ENCODE data around the gene IL20RB.
"Not testable (repeated sequence)": the region's sequence is repeated elsewhere in the genome, so short reads cannot be mapped to it uniquely, and the experiment has no call there.

The IL20RB gene

GRCh38 chr3:136946978-136947377 lies 10.8 kb upstream of the IL20RB start:
- DNase-seq (ENCODE audit: low read depth) = no peak

DNA sequence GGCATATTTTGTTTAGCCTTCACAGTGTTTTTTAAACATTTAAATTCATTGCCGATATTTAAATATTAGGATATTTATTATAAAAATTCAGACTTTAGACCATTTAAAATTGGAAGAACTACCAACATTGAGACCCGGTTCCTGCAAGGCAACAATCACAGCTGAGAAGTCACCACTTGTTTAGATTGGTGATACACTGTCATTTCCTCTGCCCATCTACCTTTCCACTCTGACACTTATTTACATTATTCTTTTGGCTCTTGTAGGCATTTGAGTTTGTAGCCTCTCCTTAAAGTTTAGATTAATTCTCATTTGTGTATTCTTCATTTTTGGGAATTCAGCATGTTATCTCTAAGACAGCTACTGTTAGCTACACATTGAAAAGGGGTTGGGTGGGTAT lies 10.3 kb upstream of the IL20RB start:
- no peak for DNase-seq (ENCODE audit: low read depth)

- DNase-seq (ENCODE audit: low read depth) = no peak
Observed at GRCh38 chr3:136949146-136949545, 8.6 kb upstream of the IL20RB start.

- no peak for DNase-seq (ENCODE audit: low read depth)
Observed at GRCh38 chr3:136949708-136950107, 8.1 kb upstream of the IL20RB start.

- no peak for DNase-seq (ENCODE audit: low read depth)
Observed at GRCh38 chr3:136950623-136951022, 7.2 kb upstream of the IL20RB start.

GRCh38 chr3:136952292-136952691 lies 5.5 kb upstream of the IL20RB start:
- DNase-seq (ENCODE audit: low read depth) = no peak

DNA sequence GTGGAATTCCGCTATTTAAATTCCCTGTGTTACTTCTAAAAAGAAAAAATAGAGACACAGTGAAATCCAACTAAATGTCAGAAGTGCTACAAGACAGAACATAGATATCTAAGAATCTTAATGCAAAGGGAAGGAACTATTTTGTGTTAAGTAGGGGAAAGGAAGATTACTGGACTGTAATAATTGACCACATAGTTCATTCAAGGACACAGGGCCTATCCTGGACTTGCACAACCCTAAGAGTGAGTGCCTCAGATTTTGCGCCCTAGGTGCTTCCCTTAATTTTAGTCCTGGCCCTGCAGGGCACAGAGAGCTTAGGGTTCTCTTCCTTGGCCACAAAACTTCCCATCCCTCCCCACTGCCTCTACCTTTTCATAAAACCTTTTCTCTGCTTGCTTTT lies 3.5 kb upstream of the IL20RB start:
- DNase-seq (ENCODE audit: low read depth) = no peak

- DNase-seq (ENCODE audit: low read depth) = no peak
Observed at GRCh38 chr3:136954980-136955780, 2.6 kb upstream of the IL20RB start.

DNA sequence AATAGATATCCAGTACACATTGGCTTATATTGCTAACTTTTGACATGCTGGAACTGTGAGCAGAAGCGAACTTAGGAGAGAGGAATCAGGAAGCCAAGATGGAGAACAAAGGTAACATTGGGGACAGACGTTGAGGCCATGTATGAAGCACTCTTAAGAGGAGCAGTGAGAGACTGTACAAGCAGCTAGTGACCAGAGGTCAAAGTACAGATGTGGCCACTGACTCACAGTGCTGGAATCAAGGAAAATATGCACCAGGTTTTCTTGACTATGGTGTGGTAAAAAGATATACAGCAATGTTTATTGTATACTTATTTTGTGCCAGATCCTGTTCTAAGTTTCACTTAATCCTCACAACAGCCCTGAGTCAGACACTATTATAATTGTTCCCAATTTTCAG lies 2.0 kb upstream of the IL20RB start:
- DNase-seq (ENCODE audit: low read depth) = no peak

- DNase-seq (ENCODE audit: low read depth) = no peak
Observed at GRCh38 chr3:136956971-136957370, 812 bp upstream of the IL20RB start.

DNA sequence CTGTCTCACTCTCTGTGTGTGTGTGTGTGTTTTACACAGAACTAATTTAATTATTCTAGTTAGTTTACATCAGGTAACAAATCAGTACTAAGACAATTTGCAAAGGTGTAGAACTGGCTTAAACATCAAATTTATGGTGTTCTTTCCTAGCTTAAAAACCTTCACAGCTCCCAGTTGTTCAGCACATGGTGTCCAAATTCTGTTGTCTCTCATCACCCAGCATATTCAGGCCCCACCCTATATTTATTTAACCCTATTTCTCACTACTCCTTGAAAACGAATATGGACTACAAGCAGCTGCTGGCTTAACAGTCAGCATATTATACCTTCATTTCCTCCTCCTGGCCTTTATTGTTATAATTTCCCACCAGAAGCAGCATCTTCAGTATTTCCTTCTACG lies 1.2 kb downstream of the IL20RB start:
- no peak for DNase-seq (ENCODE audit: low read depth)

GRCh38 chr3:136959599-136959998 lies 1.8 kb downstream of the IL20RB start:
- no peak for DNase-seq (ENCODE audit: low read depth)

DNA sequence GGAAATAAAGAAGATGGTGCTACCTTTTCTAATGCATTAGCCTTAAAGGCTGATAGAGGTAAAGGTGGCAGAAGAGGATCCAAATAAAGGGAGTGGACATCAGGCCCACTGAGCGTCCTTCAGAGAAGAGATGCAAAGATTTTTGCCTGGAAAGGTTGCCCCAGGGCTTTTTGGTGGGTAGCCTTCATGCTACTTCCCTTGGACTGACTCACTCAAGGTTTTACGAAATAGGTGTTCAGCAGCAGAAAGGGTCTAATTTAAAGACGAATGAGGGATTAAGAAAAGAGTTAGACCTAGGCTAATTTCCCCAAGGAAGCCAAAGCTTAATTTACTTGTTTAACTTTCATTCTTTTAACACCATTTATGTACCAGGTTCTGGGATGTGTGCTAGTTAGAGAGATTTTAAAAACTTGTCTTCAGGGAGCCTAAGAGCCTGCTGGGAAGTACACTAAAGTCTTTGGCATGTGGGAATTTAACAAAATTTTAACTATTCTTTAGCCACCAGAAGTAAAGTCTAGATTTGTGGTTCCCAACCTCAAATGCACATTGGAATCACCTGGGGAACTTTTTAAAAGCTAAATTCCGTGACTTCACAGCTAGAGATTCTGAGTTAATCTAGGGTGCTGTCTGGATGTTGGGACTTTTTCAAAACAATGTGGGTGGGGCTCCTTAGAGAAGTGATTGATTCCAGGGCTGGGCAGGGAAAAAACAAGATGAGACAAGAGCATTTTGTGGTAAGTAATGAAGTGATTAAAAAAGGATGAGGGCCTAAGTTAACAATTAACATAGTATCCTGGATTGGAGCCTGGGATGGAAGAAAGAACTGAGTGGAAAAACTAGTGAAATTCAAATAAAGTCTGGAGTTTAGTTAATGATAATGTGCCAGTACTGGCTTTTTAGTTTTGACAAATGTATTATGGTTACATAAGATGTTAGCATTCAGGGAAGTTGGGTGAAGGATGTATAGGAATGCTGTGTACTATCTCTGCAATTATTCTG lies 3.4 kb downstream of the IL20RB start:
- DNase-seq (ENCODE audit: low read depth) = no peak

- DNase-seq (ENCODE audit: low read depth) = no peak
Observed at GRCh38 chr3:136962927-136963326, 5.1 kb downstream of the IL20RB start.

DNA sequence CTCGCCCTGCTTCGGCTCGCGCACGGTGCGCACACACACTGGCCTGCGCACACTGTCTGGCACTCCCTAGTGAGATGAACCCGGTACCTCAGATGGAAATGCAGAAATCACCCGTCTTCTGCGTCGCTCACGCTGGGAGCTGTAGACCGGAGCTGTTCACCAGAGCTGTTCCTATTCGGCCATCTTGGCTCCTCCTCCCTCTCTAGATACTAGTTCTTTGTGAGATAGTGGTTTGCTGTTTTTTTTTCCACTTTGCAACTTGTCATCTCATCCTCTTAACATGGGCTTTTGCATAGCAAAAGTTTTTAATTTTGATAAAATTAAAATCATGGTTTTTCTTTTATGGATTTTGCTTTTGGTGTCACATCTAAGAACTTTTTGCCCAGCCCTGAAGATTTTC lies 11.8 kb downstream of the IL20RB start:
- DNase-seq (ENCODE audit: low read depth) = not testable (repeated sequence)

- no peak for DNase-seq (ENCODE audit: low read depth)
Observed at GRCh38 chr3:136973352-136973751, 15.6 kb downstream of the IL20RB start.

DNA sequence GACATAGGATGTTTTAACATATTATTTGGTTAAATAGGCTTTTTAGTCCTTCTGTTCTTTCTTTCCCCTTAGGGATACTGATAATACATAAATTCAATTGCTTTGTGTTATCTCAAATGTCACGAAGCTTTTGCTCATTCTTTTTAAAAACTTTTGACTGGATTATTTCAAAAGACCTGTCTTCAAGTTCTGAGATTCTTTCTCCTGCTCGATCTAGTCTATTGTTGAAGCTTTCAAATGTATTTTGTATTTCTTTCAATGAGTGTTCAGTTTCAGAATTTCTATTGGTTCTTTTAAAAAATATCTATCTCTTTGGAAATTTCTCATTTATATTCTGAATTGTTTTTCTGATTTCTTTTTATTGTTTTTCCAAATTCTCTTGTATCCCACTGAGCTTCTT lies 16.9 kb downstream of the IL20RB start:
- no peak for DNase-seq (ENCODE audit: low read depth)

- DNase-seq (ENCODE audit: low read depth) = no peak
Observed at GRCh38 chr3:136979204-136979603, 21.4 kb downstream of the IL20RB start.

DNA sequence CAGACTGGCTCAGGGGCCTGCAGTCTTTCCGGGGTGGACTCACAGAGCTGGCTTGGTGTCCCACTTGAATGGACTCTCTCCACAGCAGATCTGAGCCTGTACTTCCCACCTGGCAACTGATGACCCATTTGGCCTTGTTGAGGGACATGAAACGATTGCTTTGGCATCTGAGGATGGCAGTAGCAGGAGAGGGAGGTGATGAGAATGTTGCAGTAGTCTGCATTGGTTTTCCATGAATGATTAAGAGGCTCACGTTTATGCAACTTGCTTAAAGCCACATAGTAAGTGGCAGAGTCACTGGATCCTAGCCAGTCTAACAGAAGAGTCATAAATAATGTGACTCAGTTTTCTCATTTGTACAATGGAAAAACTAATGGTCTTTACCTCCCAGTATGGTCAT lies 21.9 kb downstream of the IL20RB start:
- DNase-seq (ENCODE audit: low read depth) = no peak

GRCh38 chr3:136982033-136982432 lies 24.2 kb downstream of the IL20RB start:
- DNase-seq (ENCODE audit: low read depth) = no peak

- no peak for DNase-seq (ENCODE audit: low read depth)
Observed at GRCh38 chr3:136982520-136983138, 24.8 kb downstream of the IL20RB start.

- no peak for DNase-seq (ENCODE audit: low read depth)
Observed at GRCh38 chr3:136984837-136985236, 27.1 kb downstream of the IL20RB start.

Data from stimulated activated CD8-positive, alpha-beta memory T cell treated with anti-CD3 and anti-CD28 coated beads, Interleukin-7, amount 100 ng/mL, for 24 hours (primary cell).